ENCODE results near the gene FCHO2.

DNA sequence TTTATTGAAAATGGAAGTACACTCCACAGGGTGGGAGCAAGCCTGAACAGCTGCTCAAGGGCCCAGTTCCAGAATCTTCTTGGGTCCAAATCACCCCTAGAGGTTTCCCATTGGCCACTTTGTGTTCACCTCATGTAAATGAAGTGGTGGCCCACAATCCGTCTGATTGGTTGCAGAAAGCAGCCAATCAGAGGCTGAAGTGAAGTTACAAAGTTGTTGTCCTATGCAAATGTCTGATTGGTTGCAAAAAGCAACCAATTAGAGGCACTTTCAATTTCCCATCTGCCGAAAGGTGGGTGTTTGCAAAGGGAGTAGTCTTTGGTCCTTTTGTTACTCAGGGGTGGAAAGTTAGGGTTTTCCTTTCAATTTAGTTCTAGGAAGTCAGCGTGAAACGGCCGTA is 173.3 kb downstream of the FCHO2 start:
- TF ChIP-seq, protein P1, sequence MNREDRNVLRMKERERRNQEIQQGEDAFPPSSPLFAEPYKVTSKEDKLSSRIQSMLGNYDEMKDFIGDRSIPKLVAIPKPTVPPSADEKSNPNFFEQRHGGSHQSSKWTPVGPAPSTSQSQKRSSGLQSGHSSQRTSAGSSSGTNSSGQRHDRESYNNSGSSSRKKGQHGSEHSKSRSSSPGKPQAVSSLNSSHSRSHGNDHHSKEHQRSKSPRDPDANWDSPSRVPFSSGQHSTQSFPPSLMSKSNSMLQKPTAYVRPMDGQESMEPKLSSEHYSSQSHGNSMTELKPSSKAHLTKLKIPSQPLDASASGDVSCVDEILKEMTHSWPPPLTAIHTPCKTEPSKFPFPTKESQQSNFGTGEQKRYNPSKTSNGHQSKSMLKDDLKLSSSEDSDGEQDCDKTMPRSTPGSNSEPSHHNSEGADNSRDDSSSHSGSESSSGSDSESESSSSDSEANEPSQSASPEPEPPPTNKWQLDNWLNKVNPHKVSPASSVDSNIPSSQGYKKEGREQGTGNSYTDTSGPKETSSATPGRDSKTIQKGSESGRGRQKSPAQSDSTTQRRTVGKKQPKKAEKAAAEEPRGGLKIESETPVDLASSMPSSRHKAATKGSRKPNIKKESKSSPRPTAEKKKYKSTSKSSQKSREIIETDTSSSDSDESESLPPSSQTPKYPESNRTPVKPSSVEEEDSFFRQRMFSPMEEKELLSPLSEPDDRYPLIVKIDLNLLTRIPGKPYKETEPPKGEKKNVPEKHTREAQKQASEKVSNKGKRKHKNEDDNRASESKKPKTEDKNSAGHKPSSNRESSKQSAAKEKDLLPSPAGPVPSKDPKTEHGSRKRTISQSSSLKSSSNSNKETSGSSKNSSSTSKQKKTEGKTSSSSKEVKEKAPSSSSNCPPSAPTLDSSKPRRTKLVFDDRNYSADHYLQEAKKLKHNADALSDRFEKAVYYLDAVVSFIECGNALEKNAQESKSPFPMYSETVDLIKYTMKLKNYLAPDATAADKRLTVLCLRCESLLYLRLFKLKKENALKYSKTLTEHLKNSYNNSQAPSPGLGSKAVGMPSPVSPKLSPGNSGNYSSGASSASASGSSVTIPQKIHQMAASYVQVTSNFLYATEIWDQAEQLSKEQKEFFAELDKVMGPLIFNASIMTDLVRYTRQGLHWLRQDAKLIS (CRISPR knock-in tag; IDR thresholded peaks at IDR 0.05; ENCODE audit: borderline replicate concordance) = no peak
- no peak for TF ChIP-seq ZNF281 (CRISPR knock-in tag; IDR thresholded peaks at IDR 0.05)
- no peak for TF ChIP-seq ZBTB43 (CRISPR knock-in tag; IDR thresholded peaks at IDR 0.05)
- TF ChIP-seq ZNF121 (CRISPR knock-in tag; IDR thresholded peaks at IDR 0.05) = no peak
- TF ChIP-seq ETV6 (CRISPR knock-in tag; IDR thresholded peaks at IDR 0.05) = no peak
- TF ChIP-seq, protein P2, sequence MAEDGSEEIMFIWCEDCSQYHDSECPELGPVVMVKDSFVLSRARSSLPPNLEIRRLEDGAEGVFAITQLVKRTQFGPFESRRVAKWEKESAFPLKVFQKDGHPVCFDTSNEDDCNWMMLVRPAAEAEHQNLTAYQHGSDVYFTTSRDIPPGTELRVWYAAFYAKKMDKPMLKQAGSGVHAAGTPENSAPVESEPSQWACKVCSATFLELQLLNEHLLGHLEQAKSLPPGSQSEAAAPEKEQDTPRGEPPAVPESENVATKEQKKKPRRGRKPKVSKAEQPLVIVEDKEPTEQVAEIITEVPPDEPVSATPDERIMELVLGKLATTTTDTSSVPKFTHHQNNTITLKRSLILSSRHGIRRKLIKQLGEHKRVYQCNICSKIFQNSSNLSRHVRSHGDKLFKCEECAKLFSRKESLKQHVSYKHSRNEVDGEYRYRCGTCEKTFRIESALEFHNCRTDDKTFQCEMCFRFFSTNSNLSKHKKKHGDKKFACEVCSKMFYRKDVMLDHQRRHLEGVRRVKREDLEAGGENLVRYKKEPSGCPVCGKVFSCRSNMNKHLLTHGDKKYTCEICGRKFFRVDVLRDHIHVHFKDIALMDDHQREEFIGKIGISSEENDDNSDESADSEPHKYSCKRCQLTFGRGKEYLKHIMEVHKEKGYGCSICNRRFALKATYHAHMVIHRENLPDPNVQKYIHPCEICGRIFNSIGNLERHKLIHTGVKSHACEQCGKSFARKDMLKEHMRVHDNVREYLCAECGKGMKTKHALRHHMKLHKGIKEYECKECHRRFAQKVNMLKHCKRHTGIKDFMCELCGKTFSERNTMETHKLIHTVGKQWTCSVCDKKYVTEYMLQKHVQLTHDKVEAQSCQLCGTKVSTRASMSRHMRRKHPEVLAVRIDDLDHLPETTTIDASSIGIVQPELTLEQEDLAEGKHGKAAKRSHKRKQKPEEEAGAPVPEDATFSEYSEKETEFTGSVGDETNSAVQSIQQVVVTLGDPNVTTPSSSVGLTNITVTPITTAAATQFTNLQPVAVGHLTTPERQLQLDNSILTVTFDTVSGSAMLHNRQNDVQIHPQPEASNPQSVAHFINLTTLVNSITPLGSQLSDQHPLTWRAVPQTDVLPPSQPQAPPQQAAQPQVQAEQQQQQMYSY (CRISPR knock-in tag; IDR thresholded peaks at IDR 0.05) = no peak
- TF ChIP-seq ATF2 (CRISPR knock-in tag; IDR thresholded peaks at IDR 0.05; ENCODE audit: borderline replicate concordance, low read depth) = no peak
- TF ChIP-seq, protein P3, sequence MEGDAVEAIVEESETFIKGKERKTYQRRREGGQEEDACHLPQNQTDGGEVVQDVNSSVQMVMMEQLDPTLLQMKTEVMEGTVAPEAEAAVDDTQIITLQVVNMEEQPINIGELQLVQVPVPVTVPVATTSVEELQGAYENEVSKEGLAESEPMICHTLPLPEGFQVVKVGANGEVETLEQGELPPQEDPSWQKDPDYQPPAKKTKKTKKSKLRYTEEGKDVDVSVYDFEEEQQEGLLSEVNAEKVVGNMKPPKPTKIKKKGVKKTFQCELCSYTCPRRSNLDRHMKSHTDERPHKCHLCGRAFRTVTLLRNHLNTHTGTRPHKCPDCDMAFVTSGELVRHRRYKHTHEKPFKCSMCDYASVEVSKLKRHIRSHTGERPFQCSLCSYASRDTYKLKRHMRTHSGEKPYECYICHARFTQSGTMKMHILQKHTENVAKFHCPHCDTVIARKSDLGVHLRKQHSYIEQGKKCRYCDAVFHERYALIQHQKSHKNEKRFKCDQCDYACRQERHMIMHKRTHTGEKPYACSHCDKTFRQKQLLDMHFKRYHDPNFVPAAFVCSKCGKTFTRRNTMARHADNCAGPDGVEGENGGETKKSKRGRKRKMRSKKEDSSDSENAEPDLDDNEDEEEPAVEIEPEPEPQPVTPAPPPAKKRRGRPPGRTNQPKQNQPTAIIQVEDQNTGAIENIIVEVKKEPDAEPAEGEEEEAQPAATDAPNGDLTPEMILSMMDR (IDR thresholded peaks at IDR 0.05) = no peak
- TF ChIP-seq ZNF416 (CRISPR knock-in tag; IDR thresholded peaks at IDR 0.05) = no peak
- TF ChIP-seq, protein P4, sequence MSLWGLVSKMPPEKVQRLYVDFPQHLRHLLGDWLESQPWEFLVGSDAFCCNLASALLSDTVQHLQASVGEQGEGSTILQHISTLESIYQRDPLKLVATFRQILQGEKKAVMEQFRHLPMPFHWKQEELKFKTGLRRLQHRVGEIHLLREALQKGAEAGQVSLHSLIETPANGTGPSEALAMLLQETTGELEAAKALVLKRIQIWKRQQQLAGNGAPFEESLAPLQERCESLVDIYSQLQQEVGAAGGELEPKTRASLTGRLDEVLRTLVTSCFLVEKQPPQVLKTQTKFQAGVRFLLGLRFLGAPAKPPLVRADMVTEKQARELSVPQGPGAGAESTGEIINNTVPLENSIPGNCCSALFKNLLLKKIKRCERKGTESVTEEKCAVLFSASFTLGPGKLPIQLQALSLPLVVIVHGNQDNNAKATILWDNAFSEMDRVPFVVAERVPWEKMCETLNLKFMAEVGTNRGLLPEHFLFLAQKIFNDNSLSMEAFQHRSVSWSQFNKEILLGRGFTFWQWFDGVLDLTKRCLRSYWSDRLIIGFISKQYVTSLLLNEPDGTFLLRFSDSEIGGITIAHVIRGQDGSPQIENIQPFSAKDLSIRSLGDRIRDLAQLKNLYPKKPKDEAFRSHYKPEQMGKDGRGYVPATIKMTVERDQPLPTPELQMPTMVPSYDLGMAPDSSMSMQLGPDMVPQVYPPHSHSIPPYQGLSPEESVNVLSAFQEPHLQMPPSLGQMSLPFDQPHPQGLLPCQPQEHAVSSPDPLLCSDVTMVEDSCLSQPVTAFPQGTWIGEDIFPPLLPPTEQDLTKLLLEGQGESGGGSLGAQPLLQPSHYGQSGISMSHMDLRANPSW (CRISPR knock-in tag; conservative IDR thresholded peaks at IDR 0.05; ENCODE audit: low read depth) = no peak
- TF ChIP-seq ATF1 (CRISPR knock-in tag; IDR thresholded peaks at IDR 0.05) = no peak
- TF ChIP-seq ELF4 (CRISPR knock-in tag; IDR thresholded peaks at IDR 0.05; ENCODE audit: low read depth) = no peak
- TF ChIP-seq NR3C1 (CRISPR knock-in tag; conservative IDR thresholded peaks at IDR 0.05; ENCODE audit: low read depth) = no peak
- no peak for TF ChIP-seq JUN (CRISPR knock-in tag; IDR thresholded peaks at IDR 0.05)
